Measurements from ENCODE around the gene CA10. TPM values are rescaled to one million over a fixed set of nuclear protein-coding genes. Genes with fewer than 3 reads are reported as not detected.

Gene CA10
- total and polyA plus RNA-seq, 2 donors (not counting 1 experiment from before 2014, with no cell fraction given): not detected

GRCh38 chr17:51608251-51608933 lies 550.1 kb downstream of the CA10 start:
- Mint-ChIP-seq H3K27me3 (no peaks in the 10 kb centered on the region), H3K9me3 (ENCODE audit: insufficient read depth) (no peaks in the 10 kb centered on the region), H3K27ac (no peak overlapping the region), H3K4me1 (no peaks in the 10 kb centered on the region), H3K4me3 (no peak overlapping the region)
- ChIA-PET CTCF (no interaction called here), POLR2A (no interaction called here)
- intact Hi-C loops (cut with micrococcal nuclease): no loop called here
- Histone ChIP-seq H2AFZ (ENCODE audit: insufficient read depth, low read depth, low read length, poor library complexity, severe bottlenecking) (no peak overlapping the region), H3K9ac (ENCODE audit: low read length) (no peak overlapping the region), H3K4me2 (replicated peaks; ENCODE audit: low read depth, low read length, poor library complexity, severe bottlenecking) (no peak overlapping the region), H3K27me3 (replicated peaks in 1 of 4; ENCODE audit: control extremely low read depth in 1 of 4, control insufficient read depth in 3 of 4, insufficient read depth in 4 of 4, low read length in 3 of 4) (no peaks in the 10 kb centered on the region), H3K4me1 (ENCODE audit: control insufficient read depth in 2 of 2, insufficient read depth in 2 of 2, low read length in 2 of 2) (no peaks in the 10 kb centered on the region), H3K36me3 (replicated peaks in 1 of 2; ENCODE audit: control extremely low read depth in 1 of 2, control insufficient read depth in 1 of 2, extremely low read depth in 1 of 2, insufficient read depth in 2 of 2, low read length in 1 of 2) (no peaks in the 10 kb centered on the region), H3K79me2 (ENCODE audit: control insufficient read depth, insufficient read depth, low read length) (no peaks in the 10 kb centered on the region), H3K27ac (ENCODE audit: low read length in 2 of 2) (no peak overlapping the region), H4K20me1 (ENCODE audit: control insufficient read depth, insufficient read depth, low read length, poor library complexity, severe bottlenecking) (no peaks in the 10 kb centered on the region), H3K9me3 (ENCODE audit: control extremely low read depth in 1 of 3, control insufficient read depth in 2 of 3, insufficient read depth in 1 of 3, low read length in 2 of 3) (peaks cover 0 to 3% (median 0%) of the 10 kb centered on the region in 3 donors), H3K4me3 (ENCODE audit: control extremely low read depth in 1 of 5, extremely low read depth in 1 of 5, insufficient read depth in 1 of 5, low read depth in 2 of 5, low read length in 4 of 5) (no peak overlapping the region)
- ATAC-seq (ENCODE audit: low read depth) (no peak), DNase-seq (no peak)
- 93% methylated on average over 6 of the region's 9 CpGs for WGBS (ENCODE audit: insufficient coverage)
- TF ChIP-seq CTCF (IDR thresholded peaks at IDR 0.05): no peak

- POLR2A ChIA-PET: no interaction called here
- DNase-seq: no peak
- CTCF ChIA-PET: no interaction called here
Measured at GRCh38 chr17:51607512-51607911, 551.0 kb downstream of the CA10 start.

More at GRCh38 chr17:51607512-51607911, 551.0 kb downstream of the CA10 start:
- H3K4me1 ChIP-seq (ENCODE audit: control insufficient read depth in 2 of 2, insufficient read depth in 2 of 2, low read length in 2 of 2): no peaks in the 10 kb centered on the region
- H3K36me3 ChIP-seq (replicated peaks in 1 of 2; ENCODE audit: control extremely low read depth in 1 of 2, control insufficient read depth in 1 of 2, extremely low read depth in 1 of 2, insufficient read depth in 2 of 2, low read length in 1 of 2): no peaks in the 10 kb centered on the region
- H3K4me2 ChIP-seq (replicated peaks; ENCODE audit: low read depth, low read length, poor library complexity, severe bottlenecking): no peak overlapping the region
- no peak overlapping the region for H3K4me3 ChIP-seq (ENCODE audit: control extremely low read depth in 1 of 5, extremely low read depth in 1 of 5, insufficient read depth in 1 of 5, low read depth in 2 of 5, low read length in 4 of 5)
- H3K9ac ChIP-seq (ENCODE audit: low read length): no peak overlapping the region
- WGBS (ENCODE audit: insufficient coverage): no CpG with 5 or more reads among the region's 2 CpGs
- no peak overlapping the region for H3K4me3 Mint-ChIP-seq
- no peaks in the 10 kb centered on the region for H4K20me1 ChIP-seq (ENCODE audit: control insufficient read depth, insufficient read depth, low read length, poor library complexity, severe bottlenecking)
- H3K27me3 Mint-ChIP-seq: no peaks in the 10 kb centered on the region
- intact Hi-C loops (cut with micrococcal nuclease): no loop called here
- no peak overlapping the region for H3K27ac ChIP-seq (ENCODE audit: low read length in 2 of 2)
- H2AFZ ChIP-seq (ENCODE audit: insufficient read depth, low read depth, low read length, poor library complexity, severe bottlenecking): no peak overlapping the region
- H3K9me3 Mint-ChIP-seq (ENCODE audit: insufficient read depth): no peaks in the 10 kb centered on the region
- H3K27me3 ChIP-seq (replicated peaks in 1 of 4; ENCODE audit: control extremely low read depth in 1 of 4, control insufficient read depth in 3 of 4, insufficient read depth in 4 of 4, low read length in 3 of 4): no peaks in the 10 kb centered on the region
- H3K4me1 Mint-ChIP-seq: no peaks in the 10 kb centered on the region
- H3K27ac Mint-ChIP-seq: no peak overlapping the region
- H3K79me2 ChIP-seq (ENCODE audit: control insufficient read depth, insufficient read depth, low read length): no peaks in the 10 kb centered on the region
- TF ChIP-seq EZH2 (IDR thresholded peaks at IDR 0.05; ENCODE audit: borderline replicate concordance, insufficient read depth, low read depth, low read length, poor library complexity, severe bottlenecking) (no peak), CTCF (IDR thresholded peaks at IDR 0.05) (no peak)
- ATAC-seq (ENCODE audit: low read depth): no peak
- H3K9me3 ChIP-seq (ENCODE audit: control extremely low read depth in 1 of 3, control insufficient read depth in 2 of 3, insufficient read depth in 1 of 3, low read length in 2 of 3): peaks cover 0 to 3% (median 0%) of the 10 kb centered on the region in 3 donors
